Tongue (tissue), 2 donors: Measurements from ENCODE around the gene TBK1. TPM values are rescaled to one million over a fixed set of nuclear protein-coding genes. Genes with fewer than 3 reads are reported as not detected.

Experiments used
- DNase-seq: peaks from one replicate; pipeline ENCODE4 v3.0.0-alpha.2; 2015
- total RNA-seq: library from RNA; depleted of rRNA; stranded (reverse); fragments of >200 nt; gene quantifications from one replicate; pipeline ENCODE4 v1.2.3, GENCODE V29; 2014

TBK1 gene
- 24.7 TPM for total RNA-seq

GRCh38 chr12:64451687-64452558 is at the start of gene TBK1:
TSS of gene TBK1 (plus strand) at chr12:64452120. CDS start at chr12:64455871, 3,751 bp downstream.
- peak; percentile 90 for DNase-seq

- DNase-seq, result no peak
These were observed 49.7 kb upstream of the TBK1 start for GRCh38 chr12:64402181-64402580.

GRCh38 chr12:64403707-64404469 is 48.0 kb upstream of the TBK1 start, which contains the start of gene XPOT:
TSS of gene XPOT (plus strand) at chr12:64404392. CDS start at chr12:64410036, 5,644 bp downstream.
- DNase-seq, result peak; percentile 98

GRCh38 chr12:64404470-64405256 is 47.3 kb upstream of the TBK1 start:
- DNase-seq, result peak; percentile 70

GRCh38 chr12:64407342-64408223 is 44.3 kb upstream of the TBK1 start:
- DNase-seq, result no peak

- no peak for DNase-seq
These were observed 40.5 kb upstream of the TBK1 start for GRCh38 chr12:64411427-64411826.

GRCh38 chr12:64412459-64412858 is 39.5 kb upstream of the TBK1 start:
- no peak for DNase-seq

- DNase-seq, result no peak
These were observed 38.0 kb upstream of the TBK1 start for GRCh38 chr12:64413884-64414283.

GRCh38 chr12:64418209-64418608 is 33.7 kb upstream of the TBK1 start:
- no peak for DNase-seq

- no peak for DNase-seq
These were observed 32.2 kb upstream of the TBK1 start for GRCh38 chr12:64419696-64420095.

GRCh38 chr12:64427988-64428387 is 23.9 kb upstream of the TBK1 start:
- DNase-seq, result no peak

GRCh38 chr12:64428956-64429355 is 23.0 kb upstream of the TBK1 start:
- no peak for DNase-seq

- DNase-seq, result no peak
These were observed 21.0 kb upstream of the TBK1 start for GRCh38 chr12:64430886-64431285.

GRCh38 chr12:64431791-64432190 is 20.1 kb upstream of the TBK1 start:
- DNase-seq, result no peak

- DNase-seq, result no peak
These were observed 18.0 kb upstream of the TBK1 start for GRCh38 chr12:64433915-64434314.

- no peak for DNase-seq
These were observed 11.8 kb upstream of the TBK1 start for GRCh38 chr12:64440100-64440499.

- no peak for DNase-seq
These were observed 6.4 kb upstream of the TBK1 start for GRCh38 chr12:64445490-64445889.

GRCh38 chr12:64446295-64446694 is 5.6 kb upstream of the TBK1 start:
- no peak for DNase-seq

GRCh38 chr12:64450057-64450640 is 1.8 kb upstream of the TBK1 start:
- DNase-seq, result no peak

- DNase-seq, result peak; percentile 20
These were observed 1.0 kb upstream of the TBK1 start for GRCh38 chr12:64450711-64451486.
